ENCODE data around the gene CHAC1.

The CHAC1 gene

DNA sequence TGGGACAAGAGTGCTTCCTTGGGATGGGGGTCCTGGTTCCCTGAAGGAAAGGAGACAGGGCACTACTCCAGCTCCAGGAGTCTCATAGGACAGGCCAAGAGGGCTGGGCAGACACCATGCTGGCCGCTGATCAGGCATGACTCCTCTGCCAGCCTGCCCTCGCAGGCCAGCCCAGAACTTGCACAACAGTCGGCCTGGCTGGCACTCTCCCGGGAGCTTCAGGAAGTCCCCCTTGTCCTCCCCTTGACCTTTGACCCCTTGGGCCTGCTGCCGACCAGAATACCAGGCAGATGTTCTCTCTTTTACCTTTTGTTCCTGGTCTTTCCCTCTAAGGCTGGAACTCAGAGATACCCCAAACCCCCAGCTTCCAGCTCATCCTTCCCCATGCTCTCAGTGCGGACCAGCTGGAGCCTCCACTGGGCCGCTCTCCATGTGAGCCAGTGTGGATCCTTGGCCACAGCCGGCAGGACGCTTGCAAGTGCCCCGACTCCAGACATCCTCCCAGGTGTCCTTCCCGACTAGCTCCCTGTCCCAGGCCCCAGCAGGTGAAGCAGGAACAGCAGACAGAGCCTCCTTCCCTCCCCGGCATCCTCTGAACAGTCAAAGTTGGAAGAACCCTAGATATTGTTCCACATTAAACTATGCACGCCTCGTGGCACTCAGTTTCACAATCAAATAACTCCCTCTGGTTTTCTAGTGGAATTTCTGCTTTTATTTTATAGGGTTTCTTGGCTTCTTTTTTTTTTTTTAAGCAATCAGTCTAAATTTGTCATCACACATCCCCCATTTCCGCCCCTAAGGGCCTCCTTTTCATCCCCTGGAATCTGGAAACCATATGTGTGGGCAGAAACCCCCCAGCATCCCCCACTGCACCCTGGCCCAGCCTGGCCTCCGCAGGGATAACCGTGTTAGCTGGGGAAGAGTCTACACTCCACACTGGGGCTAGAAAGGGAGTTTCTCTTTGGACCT is 43.3 kb upstream of the CHAC1 start:
- FAIRE-seq (no peak), DNase-seq (ENCODE audit: insufficient read length, low spot score) (no peak)
- TF ChIP-seq, protein P1, sequence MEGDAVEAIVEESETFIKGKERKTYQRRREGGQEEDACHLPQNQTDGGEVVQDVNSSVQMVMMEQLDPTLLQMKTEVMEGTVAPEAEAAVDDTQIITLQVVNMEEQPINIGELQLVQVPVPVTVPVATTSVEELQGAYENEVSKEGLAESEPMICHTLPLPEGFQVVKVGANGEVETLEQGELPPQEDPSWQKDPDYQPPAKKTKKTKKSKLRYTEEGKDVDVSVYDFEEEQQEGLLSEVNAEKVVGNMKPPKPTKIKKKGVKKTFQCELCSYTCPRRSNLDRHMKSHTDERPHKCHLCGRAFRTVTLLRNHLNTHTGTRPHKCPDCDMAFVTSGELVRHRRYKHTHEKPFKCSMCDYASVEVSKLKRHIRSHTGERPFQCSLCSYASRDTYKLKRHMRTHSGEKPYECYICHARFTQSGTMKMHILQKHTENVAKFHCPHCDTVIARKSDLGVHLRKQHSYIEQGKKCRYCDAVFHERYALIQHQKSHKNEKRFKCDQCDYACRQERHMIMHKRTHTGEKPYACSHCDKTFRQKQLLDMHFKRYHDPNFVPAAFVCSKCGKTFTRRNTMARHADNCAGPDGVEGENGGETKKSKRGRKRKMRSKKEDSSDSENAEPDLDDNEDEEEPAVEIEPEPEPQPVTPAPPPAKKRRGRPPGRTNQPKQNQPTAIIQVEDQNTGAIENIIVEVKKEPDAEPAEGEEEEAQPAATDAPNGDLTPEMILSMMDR (IDR thresholded peaks at IDR 0.05; ENCODE audit: insufficient read depth, missing control alignments): no peak

DNA sequence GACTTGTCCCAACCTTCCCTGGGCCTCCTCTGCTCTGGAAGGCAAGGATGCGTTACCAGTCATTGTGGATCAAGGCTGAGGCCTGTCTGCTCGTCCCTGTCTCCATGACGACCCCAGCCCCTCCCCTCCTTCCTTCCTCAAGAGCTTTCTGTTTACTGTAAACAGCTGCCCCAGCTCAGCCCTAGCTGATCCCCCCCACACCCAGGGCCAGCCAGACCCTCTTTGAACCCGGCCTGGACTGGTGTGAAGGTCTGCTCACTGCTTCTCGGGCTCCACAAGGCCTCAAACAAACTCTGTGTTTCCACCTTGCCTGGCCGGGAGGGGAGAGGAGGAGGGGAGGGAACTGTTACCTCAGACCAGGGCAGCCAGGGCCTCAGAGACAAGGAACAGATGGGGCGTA is 42.1 kb upstream of the CHAC1 start:
- TF ChIP-seq, protein P1 (IDR thresholded peaks at IDR 0.05; ENCODE audit: insufficient read depth, missing control alignments): no peak
- DNase-seq (ENCODE audit: insufficient read length, low spot score) (peak; percentile 13), FAIRE-seq (no peak)

DNA sequence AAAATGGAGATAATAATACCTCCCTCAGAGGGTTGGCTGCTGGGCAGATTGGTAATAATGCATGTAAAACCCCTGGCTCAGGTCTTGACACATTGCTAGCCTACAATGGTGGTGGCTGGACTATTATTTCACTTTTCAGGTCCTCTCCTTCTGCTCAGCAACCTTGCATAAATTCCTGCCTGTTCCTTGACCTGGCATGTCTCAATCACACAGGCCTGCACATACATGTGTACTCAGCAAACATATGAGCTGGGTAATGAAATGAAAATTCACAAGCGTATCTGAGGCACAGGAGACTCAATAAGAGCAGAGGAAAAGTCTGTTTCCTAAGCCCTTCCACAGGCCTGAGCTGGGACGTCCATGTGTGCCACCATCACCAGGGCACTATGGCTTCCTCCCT is 41.6 kb upstream of the CHAC1 start:
- TF ChIP-seq, protein P1 (IDR thresholded peaks at IDR 0.05; ENCODE audit: insufficient read depth, missing control alignments): no peak
- FAIRE-seq (no peak), DNase-seq (ENCODE audit: insufficient read length, low spot score) (no peak)

DNA sequence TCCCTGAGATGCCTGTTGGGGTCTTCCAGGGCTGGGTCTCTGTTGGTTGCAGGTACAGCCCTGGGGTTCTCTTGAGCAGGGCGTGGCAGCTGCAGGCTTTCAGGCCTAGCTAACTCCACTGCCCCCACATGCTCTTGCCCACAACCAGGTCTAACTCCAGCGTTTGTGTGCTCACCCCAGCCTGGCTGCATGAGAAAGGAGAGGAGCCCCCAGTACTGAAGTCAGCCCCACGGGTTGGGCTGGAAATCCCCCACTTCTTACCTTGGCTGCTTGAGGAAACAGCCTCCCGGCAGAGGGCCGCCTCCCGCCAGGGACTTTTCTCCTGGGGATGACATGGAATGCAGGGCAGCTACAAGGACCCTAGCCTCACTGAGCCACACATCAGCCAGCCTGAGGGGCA is 40.8 kb upstream of the CHAC1 start:
- DNase-seq (ENCODE audit: insufficient read length, low spot score) (peak; percentile 13), FAIRE-seq (no peak)
- TF ChIP-seq, protein P1 (IDR thresholded peaks at IDR 0.05; ENCODE audit: insufficient read depth, missing control alignments): no peak

GRCh38 chr15:40914013-40914412 is 39.3 kb upstream of the CHAC1 start:
- FAIRE-seq: no peak
- DNase-seq (ENCODE audit: insufficient read length, low spot score): no peak
- TF ChIP-seq, protein P1 (IDR thresholded peaks at IDR 0.05; ENCODE audit: insufficient read depth, missing control alignments): no peak

GRCh38 chr15:40914486-40914885 is 38.8 kb upstream of the CHAC1 start:
- TF ChIP-seq, protein P1 (IDR thresholded peaks at IDR 0.05; ENCODE audit: insufficient read depth, missing control alignments): peak; percentile 25
- FAIRE-seq: no peak
- DNase-seq (ENCODE audit: insufficient read length, low spot score): no peak

DNA sequence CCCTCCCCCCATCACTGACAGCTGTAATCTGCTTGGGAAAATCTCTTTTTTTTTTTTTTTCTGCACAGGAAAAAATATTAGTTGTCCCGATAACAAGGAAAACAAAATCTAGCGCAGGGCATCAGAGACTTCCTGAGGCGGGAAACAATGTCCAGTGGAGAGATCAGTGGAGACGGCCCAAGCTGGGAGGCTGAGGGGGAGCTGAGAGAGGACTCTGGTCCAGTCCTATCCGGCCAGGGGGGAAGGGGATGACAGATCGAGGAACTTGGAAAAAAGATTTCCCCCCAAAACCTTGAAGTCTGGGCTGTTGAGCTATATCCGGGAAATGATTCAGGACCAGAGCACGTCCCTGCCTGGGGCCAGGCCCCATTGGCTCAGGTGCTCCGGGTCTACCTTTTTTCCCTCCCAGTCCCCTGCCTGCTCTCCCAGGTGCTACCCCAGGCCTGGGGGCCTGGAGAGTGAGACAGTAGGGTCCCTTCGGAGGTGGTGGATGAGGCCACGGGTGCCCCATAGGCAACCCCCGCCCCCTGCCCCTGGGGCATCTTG is 38.1 kb upstream of the CHAC1 start:
- FAIRE-seq: no peak
- TF ChIP-seq, protein P1 (IDR thresholded peaks at IDR 0.05; ENCODE audit: insufficient read depth, missing control alignments): no peak
- no peak for DNase-seq (ENCODE audit: insufficient read length, low spot score)

All from D721Med (cell line).